Activated gamma-delta T cell (primary cell): ENCODE results near the gene ELMO3.

Source experiments
- DNase-seq: peaks from one replicate; lab custom pipeline; 2025; lab: John Stamatoyannopoulos, UW
- total RNA-seq, 2 donors: gene quantifications; one replicate each; lab custom pipeline; 2026; lab: John Stamatoyannopoulos, UW

ELMO3 gene
- 13.3 to 15.4 reads per million in 2 donors for total RNA-seq

GRCh38 chr16:67199011-67199807 is at the start of gene ELMO3:
Gene ELMO3, plus strand, starts transcription at chr16:67199131. Its CDS starts 196 bp downstream, at chr16:67199327.
- DNase-seq, result no peak

- DNase-seq, result no peak
These were observed 49.5 kb upstream of the ELMO3 start for GRCh38 chr16:67149276-67150046.

GRCh38 chr16:67150047-67150832 is 48.7 kb upstream of the ELMO3 start:
- no peak for DNase-seq

- no peak for DNase-seq
These were observed 48.0 kb upstream of the ELMO3 start, which contains the start of gene B3GNT9 for GRCh38 chr16:67150833-67151396. Gene B3GNT9, minus strand, starts transcription at chr16:67150998. Its CDS starts 513 bp downstream, at chr16:67150485.

- DNase-seq, result no peak
These were observed 47.4 kb upstream of the ELMO3 start for GRCh38 chr16:67151431-67152097.

GRCh38 chr16:67154578-67155294 is 44.2 kb upstream of the ELMO3 start:
- DNase-seq, result no peak

- DNase-seq, result peak; percentile 66
These were observed 43.4 kb upstream of the ELMO3 start for GRCh38 chr16:67155295-67156142.

GRCh38 chr16:67156143-67156844 is 42.6 kb upstream of the ELMO3 start:
- DNase-seq, result no peak

- DNase-seq, result no peak
These were observed 41.7 kb upstream of the ELMO3 start for GRCh38 chr16:67157106-67157748.

- no peak for DNase-seq
These were observed 40.9 kb upstream of the ELMO3 start for GRCh38 chr16:67157892-67158635.

GRCh38 chr16:67158637-67159600 is 40.0 kb upstream of the ELMO3 start:
- no peak for DNase-seq

GRCh38 chr16:67161595-67162058 is 37.3 kb upstream of the ELMO3 start:
- no peak for DNase-seq

- no peak for DNase-seq
These were observed 36.3 kb upstream of the ELMO3 start for GRCh38 chr16:67162506-67163163.

GRCh38 chr16:67163164-67163998 is 35.5 kb upstream of the ELMO3 start:
- no peak for DNase-seq

- DNase-seq, result no peak
These were observed 34.9 kb upstream of the ELMO3 start for GRCh38 chr16:67163999-67164558.
